HepG2 (cell line): ENCODE measurements around the gene LBX2.

Experiments
- ESRRA ChIP-seq: sonication (generic); formaldehyde crosslinking; IDR thresholded peaks from 2 replicates; pipeline ENCODE4 v1.5.1; 2020; ENCODE audit warnings: mild to moderate bottlenecking, low read depth, missing genetic modification reagents
- GLI4 ChIP-seq: sonication (generic); formaldehyde crosslinking; IDR thresholded peaks from 2 replicates; pipeline ENCODE4 v1.5.1; 2020; ENCODE audit warnings: missing genetic modification reagents, mild to moderate bottlenecking, moderate library complexity, borderline replicate concordance
- JUND ChIP-seq: sonication (generic); formaldehyde crosslinking; IDR thresholded peaks from 2 replicates; pipeline ENCODE4 v1.8.0; 2022; ENCODE audit warnings: mild to moderate bottlenecking, missing genetic modification reagents
- KAT2B ChIP-seq: fragments of 150-350 bp; IDR thresholded peaks from 2 replicates; pipeline ENCODE4 v1.6.1; 2014; ENCODE audit warnings: low read depth, low read length, borderline replicate concordance
- MIER2 ChIP-seq: IDR thresholded peaks from 2 replicates; pipeline ENCODE4 v1.6.1; 2016; ENCODE audit warnings: missing biosample characterization, missing genetic modification reagents
- NFE2L1 ChIP-seq: sonication (generic); formaldehyde crosslinking; IDR thresholded peaks from 2 replicates; pipeline ENCODE4 v1.4.0; 2020; ENCODE audit warnings: missing genetic modification reagents, mild to moderate bottlenecking, borderline replicate concordance
- NFYB ChIP-seq: sonication (generic); formaldehyde crosslinking; IDR thresholded peaks from 2 replicates; pipeline ENCODE4 v1.4.0; 2020; ENCODE audit warnings: missing genetic modification reagents
- NR3C1 ChIP-seq: sonication (generic); formaldehyde crosslinking; IDR thresholded peaks from 2 replicates; pipeline ENCODE4 v1.4.0; 2020; ENCODE audit warnings: missing genetic modification reagents
- POLR2AphosphoS5 ChIP-seq: IDR thresholded peaks from 2 replicates; pipeline ENCODE4 v1.6.1; 2012; ENCODE audit warnings: low read depth, low read length
- TF ChIP-seq, protein P1 (sequence below): sonication (generic); formaldehyde crosslinking; IDR thresholded peaks from 2 replicates; pipeline ENCODE4 v1.5.0; 2020; ENCODE audit warnings: mild to moderate bottlenecking, missing genetic modification reagents, moderate library complexity
- TF ChIP-seq, protein P2 (sequence below): sonication (generic); formaldehyde crosslinking; IDR thresholded peaks from 2 replicates; pipeline ENCODE4 v1.8.1; 2022; ENCODE audit warnings: mild to moderate bottlenecking, missing genetic modification reagents

DNA sequence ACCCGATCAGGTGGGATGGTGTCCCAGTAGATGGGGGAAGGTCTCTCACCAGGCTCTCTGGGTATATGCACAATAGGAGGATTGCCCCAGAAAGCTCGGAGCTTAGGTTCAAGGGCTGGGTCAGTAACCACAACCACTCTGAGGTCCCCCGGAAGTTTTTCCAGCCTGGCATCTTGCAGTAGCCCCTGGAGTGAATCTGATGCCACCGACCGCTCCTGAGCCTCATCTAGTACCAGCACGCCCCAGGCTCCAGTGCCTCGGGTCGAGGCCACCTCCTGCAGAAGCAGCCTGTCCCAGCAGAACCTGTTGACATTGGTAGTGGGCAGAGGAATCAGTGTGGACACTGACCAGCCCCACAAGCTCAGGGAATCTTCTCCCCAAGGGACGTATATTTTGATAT is 24.6 kb upstream of the LBX2 start:
- no peak for TF ChIP-seq KAT2B
- no peak for TF ChIP-seq MIER2 (CRISPR knock-in tag)
- no peak for TF ChIP-seq ESRRA (CRISPR knock-in tag)
- TF ChIP-seq, protein P1, sequence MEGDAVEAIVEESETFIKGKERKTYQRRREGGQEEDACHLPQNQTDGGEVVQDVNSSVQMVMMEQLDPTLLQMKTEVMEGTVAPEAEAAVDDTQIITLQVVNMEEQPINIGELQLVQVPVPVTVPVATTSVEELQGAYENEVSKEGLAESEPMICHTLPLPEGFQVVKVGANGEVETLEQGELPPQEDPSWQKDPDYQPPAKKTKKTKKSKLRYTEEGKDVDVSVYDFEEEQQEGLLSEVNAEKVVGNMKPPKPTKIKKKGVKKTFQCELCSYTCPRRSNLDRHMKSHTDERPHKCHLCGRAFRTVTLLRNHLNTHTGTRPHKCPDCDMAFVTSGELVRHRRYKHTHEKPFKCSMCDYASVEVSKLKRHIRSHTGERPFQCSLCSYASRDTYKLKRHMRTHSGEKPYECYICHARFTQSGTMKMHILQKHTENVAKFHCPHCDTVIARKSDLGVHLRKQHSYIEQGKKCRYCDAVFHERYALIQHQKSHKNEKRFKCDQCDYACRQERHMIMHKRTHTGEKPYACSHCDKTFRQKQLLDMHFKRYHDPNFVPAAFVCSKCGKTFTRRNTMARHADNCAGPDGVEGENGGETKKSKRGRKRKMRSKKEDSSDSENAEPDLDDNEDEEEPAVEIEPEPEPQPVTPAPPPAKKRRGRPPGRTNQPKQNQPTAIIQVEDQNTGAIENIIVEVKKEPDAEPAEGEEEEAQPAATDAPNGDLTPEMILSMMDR (CRISPR knock-in tag): no peak
- TF ChIP-seq GLI4: no peak
- no peak for TF ChIP-seq JUND (CRISPR knock-in tag)
- TF ChIP-seq POLR2AphosphoS5: no peak
- TF ChIP-seq NFYB (CRISPR knock-in tag): no peak
- no peak for TF ChIP-seq NR3C1 (CRISPR knock-in tag)
- TF ChIP-seq, protein P2, sequence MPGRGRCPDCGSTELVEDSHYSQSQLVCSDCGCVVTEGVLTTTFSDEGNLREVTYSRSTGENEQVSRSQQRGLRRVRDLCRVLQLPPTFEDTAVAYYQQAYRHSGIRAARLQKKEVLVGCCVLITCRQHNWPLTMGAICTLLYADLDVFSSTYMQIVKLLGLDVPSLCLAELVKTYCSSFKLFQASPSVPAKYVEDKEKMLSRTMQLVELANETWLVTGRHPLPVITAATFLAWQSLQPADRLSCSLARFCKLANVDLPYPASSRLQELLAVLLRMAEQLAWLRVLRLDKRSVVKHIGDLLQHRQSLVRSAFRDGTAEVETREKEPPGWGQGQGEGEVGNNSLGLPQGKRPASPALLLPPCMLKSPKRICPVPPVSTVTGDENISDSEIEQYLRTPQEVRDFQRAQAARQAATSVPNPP (CRISPR knock-in tag): no peak
- no peak for TF ChIP-seq NFE2L1
